HG03460 (cell line): Measurements from ENCODE around the gene PPEF2.

ENCODE experiments used
- ATAC-seq: cut with Tn5 transposase; IDR thresholded peaks from one replicate; pipeline ENCODE4 v1.9.1; 2021; ENCODE audit not compliant: unreplicated experiment

Gene PPEF2

GRCh38 chr4:75834095-75834771 lies 68.0 kb downstream of the PPEF2 start:
- no peak for ATAC-seq

- ATAC-seq = no peak
Observed at GRCh38 chr4:75831856-75832405, 70.3 kb downstream of the PPEF2 start.

- ATAC-seq = no peak
Observed at GRCh38 chr4:75830906-75831305, 71.3 kb downstream of the PPEF2 start.

GRCh38 chr4:75823812-75824211 lies 78.4 kb downstream of the PPEF2 start:
- no peak for ATAC-seq

- no peak for ATAC-seq
Observed at GRCh38 chr4:75822416-75822815, 79.8 kb downstream of the PPEF2 start.

GRCh38 chr4:75821966-75822365 lies 80.3 kb downstream of the PPEF2 start:
- no peak for ATAC-seq

- no peak for ATAC-seq
Observed at GRCh38 chr4:75821216-75821615, 81.0 kb downstream of the PPEF2 start.

- no peak for ATAC-seq
Observed at GRCh38 chr4:75820676-75821075, 81.6 kb downstream of the PPEF2 start.

GRCh38 chr4:75820197-75820596 lies 82.1 kb downstream of the PPEF2 start:
- ATAC-seq = no peak

- ATAC-seq = no peak
Observed at GRCh38 chr4:75819121-75819520, 83.1 kb downstream of the PPEF2 start.

GRCh38 chr4:75817901-75818300 lies 84.4 kb downstream of the PPEF2 start:
- no peak for ATAC-seq
